HUES64 (cell line): ENCODE results near the gene GATAD2A.
"Not testable (repeated sequence)": the region's sequence is repeated elsewhere in the genome, so short reads cannot be mapped to it uniquely, and the experiment has no call there.

Experiments
- H3K27ac ChIP-seq: 2 replicates; pipeline ENCODE4 v1.7.0; 2013; ENCODE audit warnings: low read depth, low read length, inconsistent platforms
- H3K27me3 ChIP-seq: 2 replicates; pipeline ENCODE4 v1.6.1; 2013; ENCODE audit warnings: mild to moderate bottlenecking, low read length; ENCODE audit not compliant: insufficient read depth
- H3K36me3 ChIP-seq: 2 replicates; pipeline ENCODE4 v1.6.1; 2013; ENCODE audit warnings: mild to moderate bottlenecking, low read length; ENCODE audit not compliant: insufficient read depth
- H3K4me1 ChIP-seq: 2 replicates; pipeline ENCODE4 v1.6.1; 2013; ENCODE audit warnings: mild to moderate bottlenecking, low read length, moderate library complexity; ENCODE audit not compliant: insufficient read depth
- H3K4me3 ChIP-seq: 2 replicates; pipeline ENCODE4 v1.5.1; 2013; ENCODE audit warnings: mild to moderate bottlenecking, low read length, moderate library complexity
- H3K9ac ChIP-seq: 2 replicates; pipeline ENCODE4 v1.6.1; 2013; ENCODE audit warnings: mild to moderate bottlenecking, low read depth, low read length
- H3K9me3 ChIP-seq: 2 replicates; pipeline ENCODE4 v1.6.1; 2013; ENCODE audit warnings: low read depth, low read length; ENCODE audit not compliant: insufficient read depth
- WGBS: fragments of 150-250, 120-280 bp; methylation state at CpG from one replicate; pipeline ENCODE4 v1.1.7; 2013; ENCODE audit warnings: missing lambda C conversion rate; 5-methylcytosine and 5-hydroxymethylcytosine counted together

The GATAD2A gene

GRCh38 chr19:19389683-19390082 is 15.8 kb upstream of the GATAD2A start:
- not testable (repeated sequence) for H3K4me3 ChIP-seq, H3K9ac ChIP-seq, H3K27me3 ChIP-seq, H3K9me3 ChIP-seq, H3K36me3 ChIP-seq, H3K27ac ChIP-seq
- H3K4me1 ChIP-seq, result peaks cover 15% of the 10 kb centered on the region; the same call in 1 of the 2 replicates
- WGBS, result 91% methylated on average over 11 of the region's 12 CpGs

GRCh38 chr19:19394333-19394732 is 11.1 kb upstream of the GATAD2A start:
- H3K9me3 ChIP-seq, H3K4me1 ChIP-seq, H3K27me3 ChIP-seq, H3K4me3 ChIP-seq, H3K36me3 ChIP-seq: not testable (repeated sequence)
- WGBS, result 93% methylated on average over 7 of the region's 7 CpGs
- peak overlapping the region; percentile 68 for H3K27ac ChIP-seq
- peak overlapping the region; percentile 49; the same call in 1 of the 2 replicates for H3K9ac ChIP-seq

- H3K27me3 ChIP-seq, result no peaks in the 10 kb centered on the region
- WGBS, result 89% methylated on average over 8 of the region's 9 CpGs
- H3K4me3 ChIP-seq, result no peak overlapping the region
- H3K9ac ChIP-seq, result no peak overlapping the region
- H3K9me3 ChIP-seq, result no peaks in the 10 kb centered on the region
- no peak overlapping the region for H3K27ac ChIP-seq
- peaks cover 6% of the 10 kb centered on the region; the same call in 1 of the 2 replicates for H3K4me1 ChIP-seq
- no peaks in the 10 kb centered on the region for H3K36me3 ChIP-seq
Measured at GRCh38 chr19:19399733-19400433, 5.6 kb upstream of the GATAD2A start.

- H3K4me1 ChIP-seq, result peaks cover 15% of the 10 kb centered on the region
- no peak overlapping the region for H3K4me3 ChIP-seq
- no peak overlapping the region for H3K27ac ChIP-seq
- 95% methylated on average over 11 of the region's 11 CpGs for WGBS
- H3K27me3 ChIP-seq, result no peaks in the 10 kb centered on the region
- no peak overlapping the region for H3K9ac ChIP-seq
- H3K9me3 ChIP-seq, result no peaks in the 10 kb centered on the region
- no peaks in the 10 kb centered on the region for H3K36me3 ChIP-seq
Measured at GRCh38 chr19:19402656-19403372, 2.7 kb upstream of the GATAD2A start.

GRCh38 chr19:19403373-19403901 is 2.0 kb upstream of the GATAD2A start:
- no peaks in the 10 kb centered on the region for H3K27me3 ChIP-seq
- no peak overlapping the region for H3K9ac ChIP-seq
- H3K4me1 ChIP-seq, result peaks cover 18% of the 10 kb centered on the region
- no peak overlapping the region for H3K4me3 ChIP-seq
- H3K27ac ChIP-seq, result no peak overlapping the region
- 87% methylated on average over 5 of the region's 5 CpGs for whole genome bisulfite sequencing
- H3K36me3 ChIP-seq, result no peaks in the 10 kb centered on the region
- H3K9me3 ChIP-seq, result no peaks in the 10 kb centered on the region

DNA sequence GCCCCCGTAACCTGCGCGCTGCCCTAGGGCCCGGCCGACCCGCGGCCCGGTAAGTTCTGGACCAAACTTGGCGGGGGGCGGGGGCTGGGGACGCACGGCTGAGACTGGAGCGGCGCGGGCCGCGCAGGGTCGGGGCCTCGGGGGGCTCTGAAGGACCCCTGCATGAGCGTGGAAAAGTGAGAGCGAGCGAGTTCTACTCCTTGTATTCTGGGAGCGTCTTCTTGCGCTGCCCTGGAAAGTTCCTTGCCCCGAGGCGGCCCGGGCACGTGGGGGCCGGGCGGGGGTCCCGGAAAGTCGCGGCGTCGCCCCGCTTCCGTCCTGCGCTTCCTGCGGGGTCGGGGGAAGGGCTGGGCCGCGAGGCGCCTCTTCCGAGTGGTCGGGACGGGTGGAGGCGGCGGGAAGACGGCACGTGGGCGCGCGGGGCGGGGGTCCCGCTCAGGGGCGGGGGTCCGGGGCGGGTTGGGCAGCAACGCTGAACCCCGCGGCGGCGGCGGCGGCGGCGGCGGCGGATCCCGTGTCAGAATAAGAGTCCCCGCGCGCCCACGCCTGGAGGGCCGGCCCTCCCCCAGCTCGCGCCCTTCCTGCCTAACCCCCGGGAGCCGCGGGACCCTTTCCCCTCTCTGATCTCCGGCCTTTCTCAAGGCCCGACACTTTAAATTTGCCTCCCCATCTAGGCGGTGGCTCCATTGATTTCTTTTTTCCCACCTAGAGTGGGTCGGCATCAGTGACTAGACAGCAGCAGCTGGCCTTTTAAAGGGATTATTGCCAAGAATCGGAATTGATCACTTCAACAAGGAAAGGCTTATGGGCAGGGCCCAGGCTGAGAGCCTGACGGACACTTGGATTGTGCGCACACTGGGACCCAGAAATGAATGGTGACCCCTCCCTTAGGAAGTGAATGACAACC is 749 bp downstream of the GATAD2A start:
- H3K9ac ChIP-seq, result peak overlapping the region; percentile 93
- H3K27me3 ChIP-seq, result no peaks in the 10 kb centered on the region
- H3K4me3 ChIP-seq, result peak overlapping the region; percentile 92
- peak overlapping the region; percentile 92 for H3K27ac ChIP-seq
- peaks cover 39% of the 10 kb centered on the region for H3K4me1 ChIP-seq
- H3K36me3 ChIP-seq, result no peaks in the 10 kb centered on the region
- 1% methylated on average over 87 of the region's 87 CpGs for WGBS
- no peaks in the 10 kb centered on the region for H3K9me3 ChIP-seq

- H3K9ac ChIP-seq, result peak overlapping the region; percentile 82
- H3K36me3 ChIP-seq, result peaks cover 5% of the 10 kb centered on the region; the same call in 1 of the 2 replicates
- H3K9me3 ChIP-seq, result no peaks in the 10 kb centered on the region
- peaks cover 39% of the 10 kb centered on the region for H3K4me1 ChIP-seq
- no peaks in the 10 kb centered on the region for H3K27me3 ChIP-seq
- H3K27ac ChIP-seq, result peak overlapping the region; percentile 69; the same call in 1 of the 2 replicates
- WGBS, result 50% methylated on average over 11 of the region's 12 CpGs
- H3K4me3 ChIP-seq, result peak overlapping the region; percentile 92
Measured at GRCh38 chr19:19406878-19407632, 1.6 kb downstream of the GATAD2A start.

- peaks cover 39% of the 10 kb centered on the region for H3K4me1 ChIP-seq
- no peak overlapping the region for H3K9ac ChIP-seq
- no peaks in the 10 kb centered on the region for H3K27me3 ChIP-seq
- H3K9me3 ChIP-seq, result no peaks in the 10 kb centered on the region
- 90% methylated on average over 4 of the region's 4 CpGs for WGBS
- H3K4me3 ChIP-seq, result peak overlapping the region; percentile 92
- H3K36me3 ChIP-seq, result peaks cover 5% of the 10 kb centered on the region; the same call in 1 of the 2 replicates
- H3K27ac ChIP-seq, result no peak overlapping the region
Measured at GRCh38 chr19:19407633-19407930, 2.1 kb downstream of the GATAD2A start.

DNA sequence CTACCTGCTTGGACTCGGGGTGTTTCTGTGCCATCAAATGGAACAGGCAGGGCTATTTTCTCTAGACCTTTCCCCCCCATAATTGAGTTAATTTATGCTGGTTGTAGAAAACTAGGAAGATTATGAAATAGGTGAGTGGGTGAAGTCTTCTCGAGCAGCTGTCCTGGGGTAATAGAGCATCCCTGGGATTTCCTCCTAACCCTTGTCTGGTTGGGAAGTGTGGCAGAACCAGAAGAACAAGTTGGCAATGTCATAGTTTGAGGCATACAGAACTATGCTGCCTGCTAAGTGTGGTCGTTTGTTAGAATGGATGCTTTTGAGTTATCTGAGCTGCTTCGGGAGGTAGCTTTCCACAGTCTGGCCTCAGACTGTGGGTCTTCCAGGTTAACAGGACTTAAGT is 3.7 kb downstream of the GATAD2A start:
- peak overlapping the region; percentile 11; the same call in 1 of the 2 replicates for H3K4me3 ChIP-seq

DNA sequence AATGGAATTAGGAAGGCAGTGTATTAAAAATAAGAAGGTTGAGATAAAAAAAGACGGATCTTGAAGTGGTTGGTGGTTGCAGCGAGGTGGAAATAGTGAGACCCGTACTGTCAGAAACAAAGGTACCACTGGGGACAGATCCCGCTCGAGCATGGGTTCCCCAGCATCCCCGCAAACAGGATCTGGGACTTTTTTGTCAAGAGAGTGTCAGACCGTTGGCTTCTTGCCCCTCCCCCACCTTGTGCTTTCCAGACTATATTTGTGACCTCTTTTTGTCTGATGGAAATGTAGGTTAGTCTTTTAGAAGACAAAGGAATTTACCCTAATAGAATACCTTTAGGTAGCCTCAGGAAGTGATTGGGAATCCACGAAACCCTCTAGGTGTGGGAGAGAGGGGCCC is 4.2 kb downstream of the GATAD2A start:
- H3K9ac ChIP-seq, result peak overlapping the region; percentile 45; the same call in 1 of the 2 replicates

More for the DNA sequence above, 3.7 kb downstream of the GATAD2A start:
- WGBS, result 71% methylated on average over 4 of the region's 4 CpGs
- Histone ChIP-seq H3K4me1 (peaks cover 39% of the 10 kb centered on the region), H3K9ac (no peak overlapping the region), H3K27me3 (no peaks in the 10 kb centered on the region), H3K9me3 (no peaks in the 10 kb centered on the region), H3K27ac (no peak overlapping the region), H3K36me3 (peaks cover 5% of the 10 kb centered on the region; the same call in 1 of the 2 replicates)

More for the DNA sequence above, 4.2 kb downstream of the GATAD2A start:
- Histone ChIP-seq H3K36me3 (peaks cover 5% of the 10 kb centered on the region; the same call in 1 of the 2 replicates), H3K4me1 (peaks cover 37% of the 10 kb centered on the region), H3K9me3 (no peaks in the 10 kb centered on the region), H3K27me3 (no peaks in the 10 kb centered on the region), H3K27ac (peak overlapping the region; percentile 35; the same call in 1 of the 2 replicates), H3K4me3 (peak overlapping the region; percentile 11; the same call in 1 of the 2 replicates)
- WGBS, result 59% methylated on average over 8 of the region's 8 CpGs
